Choroid plexus epithelial cell (primary cell): ENCODE measurements around the gene VRK2.
A peak's percentile ranks its signal among the peaks of the same experiment; 100 is the strongest.

ENCODE experiments used
- DNase-seq: peaks from one replicate; pipeline ENCODE4 v3.0.0-alpha.2; 2010; ENCODE audit warnings: low read depth
- H3K4me3 ChIP-seq: 2 replicates; pipeline ENCODE4 v1.5.1; 2011; ENCODE audit warnings: low read depth, mild to moderate bottlenecking, control low read depth, low read length, moderate library complexity
- CTCF ChIP-seq: conservative IDR thresholded peaks from 2 replicates; pipeline ENCODE4 v1.5.1; 2011; ENCODE audit warnings: low read depth, mild to moderate bottlenecking, control low read depth, inconsistent platforms, low read length, moderate library complexity

VRK2 gene

DNA sequence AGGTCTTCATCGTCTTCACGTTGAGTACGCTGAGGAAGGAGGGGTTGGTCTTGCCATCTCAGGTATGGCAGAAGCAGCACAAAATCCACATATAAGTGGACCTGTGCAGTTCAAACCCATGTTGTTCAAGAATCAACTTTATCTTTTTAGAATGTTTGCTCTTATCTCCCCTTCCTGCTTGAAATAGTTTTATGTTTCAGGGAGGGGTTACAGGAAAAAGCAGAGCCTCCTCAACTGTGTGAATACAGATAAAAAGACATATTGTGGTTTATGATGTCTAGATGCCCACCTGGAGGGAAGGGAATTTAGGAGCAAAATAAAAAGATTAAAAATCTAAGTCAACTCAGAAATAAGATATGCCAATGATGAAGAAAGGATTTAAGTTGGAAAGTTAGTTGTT is 75.9 kb downstream of the VRK2 start:
- TF ChIP-seq CTCF, result no peak
- no peak overlapping the region for H3K4me3 ChIP-seq
- no peak for DNase-seq

DNA sequence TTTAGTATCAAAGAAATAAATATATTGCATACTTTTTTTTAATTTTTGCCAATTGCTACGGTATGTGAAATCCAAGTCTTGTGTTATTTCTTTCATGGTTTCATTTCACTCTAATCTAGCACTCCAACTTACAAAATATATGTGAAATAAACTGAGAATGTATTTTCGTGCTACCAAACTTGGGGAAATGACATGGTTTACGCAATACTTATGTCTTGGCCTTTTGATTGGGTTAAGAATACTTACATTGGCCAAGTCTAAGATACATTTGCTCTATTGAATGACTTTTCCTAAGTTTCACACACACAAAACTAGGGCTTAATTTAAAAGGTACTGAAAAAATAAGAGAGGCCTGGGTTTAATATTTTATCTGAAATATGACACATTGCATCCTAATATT is 80.5 kb downstream of the VRK2 start:
- no peak for DNase-seq
- TF ChIP-seq CTCF, result no peak
- H3K4me3 ChIP-seq, result no peak overlapping the region

- no peak overlapping the region for H3K4me3 ChIP-seq
- no peak for DNase-seq
- TF ChIP-seq CTCF, result no peak
These were observed 83.6 kb downstream of the VRK2 start for GRCh38 chr2:58130238-58130637.

GRCh38 chr2:58131191-58132011 is 84.8 kb downstream of the VRK2 start:
- TF ChIP-seq CTCF, result peak; percentile 41
- peak; percentile 91 for DNase-seq
- no peak overlapping the region for H3K4me3 ChIP-seq

DNA sequence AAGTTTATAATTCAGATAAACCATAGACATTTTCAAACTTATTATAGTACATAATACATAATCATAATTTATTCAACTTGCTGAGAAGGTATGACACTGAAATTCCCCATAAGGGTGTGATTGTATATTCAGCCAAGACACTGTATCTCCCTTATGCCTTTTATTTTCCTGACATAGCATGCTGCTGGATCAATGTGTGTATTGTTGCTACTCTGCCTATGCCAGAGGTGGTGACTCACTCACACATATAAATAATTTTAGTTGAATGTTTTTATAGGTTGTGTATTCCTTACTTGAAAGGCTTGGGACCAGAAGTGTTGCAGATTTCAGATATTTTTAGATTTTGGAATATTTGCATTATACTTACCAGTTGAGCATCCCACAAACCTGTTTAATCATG is 86.8 kb downstream of the VRK2 start:
- no peak for TF ChIP-seq CTCF
- H3K4me3 ChIP-seq, result no peak overlapping the region
- peak; percentile 32 for DNase-seq

DNA sequence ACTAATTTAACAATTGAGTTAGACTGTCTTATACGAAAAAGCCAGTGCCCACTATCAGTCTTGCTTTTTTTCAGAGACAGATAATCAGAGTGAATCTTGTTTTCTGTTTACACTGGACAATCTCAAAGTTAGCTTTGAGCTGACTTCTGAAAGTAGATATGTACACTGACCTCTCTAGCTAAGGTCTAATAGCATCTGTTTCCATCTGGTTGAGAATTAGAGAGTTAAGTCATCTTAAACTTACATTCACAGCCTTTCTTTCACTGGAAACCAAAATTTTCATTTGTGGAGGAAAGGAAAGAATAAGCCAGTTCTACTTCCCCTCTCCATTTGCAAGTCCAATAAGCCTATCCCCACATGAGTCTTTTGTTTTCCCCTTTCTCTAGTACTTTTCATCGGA is 89.3 kb downstream of the VRK2 start:
- H3K4me3 ChIP-seq, result no peak overlapping the region
- no peak for TF ChIP-seq CTCF
- peak; percentile 18 for DNase-seq

- peak; percentile 64 for DNase-seq
- TF ChIP-seq CTCF, result no peak
- no peak overlapping the region for H3K4me3 ChIP-seq
These were observed 90.6 kb downstream of the VRK2 start for GRCh38 chr2:58137221-58137620.
